Activated CD8-positive, alpha-beta T cell treated with anti-CD3 and anti-CD28 coated beads, Interleukin-2, amount 10 ng/mL, durations not matched to agents 7 days and 5 days (primary cell): ENCODE results near the gene SMIM12. TPM values are rescaled to one million over a fixed set of nuclear protein-coding genes. Genes with fewer than 3 reads are reported as not detected.

Source experiments
- ATAC-seq: fragments of 150-1000 bp; cut with Tn5 transposase; one replicate; pipeline ENCODE4 v1.10.0; 2021; ENCODE audit warnings: moderate library complexity
- CTCF ChIA-PET: fragments of 350-600 bp; sonication (Branson Sonifier 250); formaldehyde crosslinking; loops from one replicate; lab custom pipeline; 2021; ENCODE audit warnings: antibody characterized with exemption; lab: Charles Lee
- POLR2A ChIA-PET: fragments of 350-600 bp; sonication (Branson Sonifier 250); formaldehyde crosslinking; loops from one replicate; lab custom pipeline; 2021; ENCODE audit warnings: antibody characterized with exemption; lab: Charles Lee
- DNase-seq: peaks from one replicate; pipeline ENCODE4 v3.0.0-alpha.2; 2020
- H3K27ac Mint-ChIP-seq: one replicate; pipeline ENCODE4 v1.8.0; 2021; ENCODE audit warnings: mild to moderate bottlenecking, mixed read lengths
- H3K27me3 Mint-ChIP-seq: one replicate; pipeline ENCODE4 v1.8.0; 2021; ENCODE audit warnings: low read depth, mixed read lengths
- H3K36me3 Mint-ChIP-seq: one replicate; pipeline ENCODE4 v1.8.0; 2021; ENCODE audit warnings: low read depth, mixed read lengths
- H3K4me1 Mint-ChIP-seq: one replicate; pipeline ENCODE4 v1.8.0; 2021; ENCODE audit warnings: low read depth, mixed read lengths
- H3K4me3 Mint-ChIP-seq: one replicate; pipeline ENCODE4 v1.8.0; 2021; ENCODE audit warnings: mild to moderate bottlenecking, mixed read lengths
- H3K9me3 Mint-ChIP-seq: one replicate; pipeline ENCODE4 v1.8.0; 2022; ENCODE audit warnings: mixed read lengths; ENCODE audit not compliant: insufficient read depth
- total RNA-seq, 2 experiments: library from RNA; stranded (reverse); gene quantifications; one replicate each; pipeline ENCODE4 v1.2.3, GENCODE V29; 2021

Gene SMIM12, protein sequence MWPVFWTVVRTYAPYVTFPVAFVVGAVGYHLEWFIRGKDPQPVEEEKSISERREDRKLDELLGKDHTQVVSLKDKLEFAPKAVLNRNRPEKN
- total RNA-seq: 10 to 100 TPM; 50.4 to 52.2 TPM

DNA sequence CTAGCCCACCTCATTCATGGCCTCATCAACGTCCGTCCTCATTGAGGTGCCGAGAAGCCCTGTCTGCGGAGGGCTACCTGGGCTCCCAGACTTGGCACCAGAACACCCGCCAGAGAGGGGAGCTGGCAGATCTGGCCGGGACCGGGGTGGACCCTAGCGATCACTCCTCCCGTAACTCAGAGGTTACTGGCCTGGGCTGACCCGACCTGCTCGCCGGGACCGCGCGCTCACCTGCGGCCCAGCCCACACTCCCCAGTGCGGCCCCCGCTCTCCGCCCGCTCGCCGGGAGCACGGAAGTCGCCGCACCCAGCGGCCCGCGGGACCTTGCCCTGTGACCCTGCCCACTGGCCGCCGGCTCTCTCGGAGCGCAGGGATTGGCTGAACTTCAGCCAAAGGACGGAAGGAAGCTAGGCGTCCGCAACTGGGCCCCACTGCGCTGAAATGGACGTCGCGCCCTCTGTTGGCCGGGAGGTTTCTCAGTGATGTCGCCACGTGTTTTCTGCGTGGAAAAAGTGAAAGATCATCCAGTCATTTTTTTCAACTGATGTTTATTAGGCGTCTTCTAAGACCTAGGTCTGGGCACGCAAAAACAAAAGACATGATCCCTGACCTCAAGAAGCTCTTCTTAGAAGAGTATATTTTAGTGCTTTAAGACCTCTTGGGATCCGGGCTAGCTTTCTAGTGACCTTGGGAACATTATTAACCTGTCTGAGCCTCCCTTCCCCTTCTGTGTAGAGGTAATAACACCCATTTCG, at the start of gene SMIM12:
Gene SMIM12 (minus strand): TSS at position 304 of the 755 bp plus-strand sequence. CDS start 3,772 bp downstream, outside the sequence.
- Mint-ChIP-seq H3K9me3 (no peaks in the 10 kb centered on the region), H3K4me3 (peak within 1 kb of the TSS; percentile 99), H3K4me1 (peaks cover 60% of the 10 kb centered on the region), H3K27ac (peak within 1 kb of the TSS; percentile 96), H3K27me3 (no peaks in the 10 kb centered on the region), H3K36me3 (peaks cover 15% of the 10 kb centered on the region)
- DNase-seq (peak; percentile 92), ATAC-seq (peak; percentile 96)
- ChIA-PET CTCF (interaction anchor here (0.9 to 1.5 kb wide), 5 partner anchors 9 to 171 kb away, joined by 3 to 8 read pairs (median 4); no protein-coding TSS in a partner anchor), POLR2A (interaction anchor here (0.7 to 2.2 kb wide), 4 partner anchors 9 to 172 kb away, joined by 3 to 14 read pairs (median 4); partner anchors contain the start of genes TMEM35B and ZMYM6)

DNA sequence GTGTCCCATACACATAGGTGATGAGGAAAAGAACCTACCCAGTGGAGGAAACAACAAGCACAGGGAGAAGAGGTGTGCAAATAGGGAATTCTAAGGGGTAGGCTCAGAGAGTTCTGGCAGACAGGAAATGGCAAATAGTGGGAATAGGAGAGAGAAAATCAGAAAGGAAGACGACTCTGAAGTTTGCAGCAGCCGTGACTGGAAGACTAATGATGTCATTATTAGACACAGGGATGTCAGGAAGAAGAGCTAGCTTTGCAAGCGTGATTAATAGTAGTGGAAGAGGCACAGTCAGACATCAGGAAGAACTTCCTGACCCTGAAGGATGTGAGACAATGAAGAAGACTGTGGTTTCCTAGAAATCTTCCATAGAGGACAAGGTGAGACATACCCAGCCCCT, 48.8 kb upstream of the SMIM12 start:
- H3K27ac Mint-ChIP-seq: no peak overlapping the region

DNA sequence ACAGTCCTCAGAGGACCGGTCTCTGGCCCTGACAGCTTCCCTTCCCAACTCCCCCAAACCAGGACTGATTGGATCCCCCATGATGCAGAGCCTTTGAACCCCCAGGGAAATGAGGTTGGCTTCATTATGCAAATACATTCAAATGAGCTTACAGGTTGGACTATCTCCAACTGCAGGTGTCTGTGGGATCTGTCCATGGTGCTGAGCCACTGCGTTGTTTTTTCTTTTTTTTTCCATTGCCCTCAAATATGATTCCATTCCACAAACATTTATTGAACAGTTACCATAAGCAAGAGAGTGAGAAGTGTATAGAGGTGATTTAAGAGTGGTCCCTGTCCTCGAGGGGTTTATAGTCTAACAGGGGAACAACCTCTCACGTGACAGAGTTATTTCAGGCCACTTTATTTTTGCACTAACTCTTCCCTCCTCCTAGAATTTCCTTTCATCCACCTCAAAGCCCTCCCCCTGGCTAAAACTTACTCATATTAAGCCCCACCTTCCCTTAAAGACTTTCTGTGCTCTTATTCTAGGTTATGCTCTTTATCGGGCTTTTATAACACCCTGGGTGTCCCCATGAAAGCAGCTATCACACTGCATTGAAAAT, 48.0 kb upstream of the SMIM12 start:
- no peaks in the 10 kb centered on the region for H3K27me3 Mint-ChIP-seq
- no peak overlapping the region for H3K27ac Mint-ChIP-seq
- H3K36me3 Mint-ChIP-seq: no peaks in the 10 kb centered on the region
- ChIA-PET CTCF (interaction anchor here (0.9 kb wide), 1 partner anchor 19 kb away, joined by 3 read pairs; no protein-coding TSS in a partner anchor), POLR2A (interaction anchor here (0.7 kb wide), 1 partner anchor 31 kb away, joined by 4 read pairs; no protein-coding TSS in a partner anchor)
- no peak for ATAC-seq
- DNase-seq: no peak
- H3K9me3 Mint-ChIP-seq: no peaks in the 10 kb centered on the region
- H3K4me1 Mint-ChIP-seq: no peaks in the 10 kb centered on the region
- H3K4me3 Mint-ChIP-seq: no peak overlapping the region

More for the DNA sequence above, 48.8 kb upstream of the SMIM12 start:
- H3K9me3 Mint-ChIP-seq: no peaks in the 10 kb centered on the region
- no peaks in the 10 kb centered on the region for H3K4me1 Mint-ChIP-seq
- CTCF ChIA-PET: no interaction called here
- H3K27me3 Mint-ChIP-seq: no peaks in the 10 kb centered on the region
- DNase-seq (no peak), ATAC-seq (no peak)
- no peaks in the 10 kb centered on the region for H3K36me3 Mint-ChIP-seq
- H3K4me3 Mint-ChIP-seq: no peak overlapping the region
- POLR2A ChIA-PET: no interaction called here

DNA sequence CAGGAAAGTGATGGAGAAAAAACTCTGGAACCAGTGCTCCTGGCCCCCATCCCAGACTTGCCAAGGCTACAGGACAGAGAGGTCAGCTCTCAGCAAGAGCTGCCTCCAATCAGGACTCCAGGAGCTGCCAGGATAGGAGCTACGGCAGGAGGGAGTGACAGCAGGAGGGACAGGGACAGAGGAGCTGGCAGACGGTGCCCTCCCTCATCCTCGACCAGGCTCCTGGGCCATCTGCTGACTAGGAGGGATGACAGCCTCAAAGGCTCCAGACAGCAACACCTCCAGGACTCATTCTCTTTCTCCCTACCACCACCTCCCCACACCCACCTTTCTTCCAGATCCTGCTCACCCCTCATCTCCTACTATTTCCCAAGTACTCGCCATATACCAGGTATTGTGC, 47.2 kb upstream of the SMIM12 start:
- POLR2A ChIA-PET: interaction anchor here (0.7 kb wide), 1 partner anchor 32 kb away, joined by 4 read pairs; no protein-coding TSS in a partner anchor
- CTCF ChIA-PET: no interaction called here

DNA sequence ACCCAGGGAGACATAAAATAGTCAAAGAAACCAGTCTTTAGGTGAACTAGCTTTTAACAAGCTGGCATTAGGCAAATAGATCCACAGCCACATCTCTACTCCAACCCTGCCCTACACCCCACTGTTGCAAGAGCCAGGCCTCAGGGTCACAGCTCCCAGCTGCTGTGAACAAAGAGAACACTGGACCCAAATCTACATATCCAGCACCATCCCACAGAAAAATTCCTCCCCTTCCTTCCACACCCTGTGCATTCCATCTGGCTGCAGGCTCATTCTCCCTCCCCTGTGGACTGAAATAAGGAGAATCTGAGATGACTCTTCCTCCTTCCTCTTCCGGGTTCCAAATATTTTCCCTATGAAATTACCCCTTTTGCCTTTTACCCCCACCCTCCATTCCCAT, 46.7 kb upstream of the SMIM12 start:
- DNase-seq: no peak
- Mint-ChIP-seq H3K4me3 (no peak overlapping the region), H3K27ac (no peak overlapping the region), H3K36me3 (no peaks in the 10 kb centered on the region), H3K27me3 (peaks cover 6% of the 10 kb centered on the region), H3K9me3 (no peaks in the 10 kb centered on the region), H3K4me1 (no peaks in the 10 kb centered on the region)
- no peak for ATAC-seq
- CTCF ChIA-PET: no interaction called here
- POLR2A ChIA-PET: no interaction called here

More for the DNA sequence above, 47.2 kb upstream of the SMIM12 start:
- DNase-seq (no peak), ATAC-seq (no peak)
- H3K4me3 Mint-ChIP-seq: no peak overlapping the region
- no peak overlapping the region for H3K27ac Mint-ChIP-seq
- H3K9me3 Mint-ChIP-seq: no peaks in the 10 kb centered on the region
- H3K27me3 Mint-ChIP-seq: peaks cover 3% of the 10 kb centered on the region
- no peaks in the 10 kb centered on the region for H3K36me3 Mint-ChIP-seq
- H3K4me1 Mint-ChIP-seq: no peaks in the 10 kb centered on the region

DNA sequence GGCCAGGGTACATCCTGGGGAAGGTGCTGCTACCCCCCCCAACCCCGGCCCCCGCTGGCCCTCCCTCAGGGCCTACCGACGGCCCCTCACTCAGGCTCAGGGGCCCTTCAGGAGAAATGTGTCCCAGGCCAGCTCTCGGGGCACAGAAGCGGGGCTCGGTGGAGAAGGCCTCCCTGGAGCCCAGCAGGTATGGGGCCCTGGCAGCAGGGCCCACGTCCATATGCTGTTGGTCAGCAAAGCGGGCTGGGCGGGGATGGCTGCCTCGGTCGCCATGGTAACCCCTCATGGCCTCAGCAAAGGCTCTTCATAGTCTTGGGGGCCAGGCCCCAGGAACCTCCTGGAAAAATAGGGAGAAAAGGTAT, 45.5 kb upstream of the SMIM12 start:
- ChIA-PET POLR2A (no interaction called here), CTCF (no interaction called here)
- no peak for ATAC-seq
- no peak for DNase-seq
- no peaks in the 10 kb centered on the region for H3K4me1 Mint-ChIP-seq
- peaks cover 9% of the 10 kb centered on the region for H3K27me3 Mint-ChIP-seq
- no peaks in the 10 kb centered on the region for H3K9me3 Mint-ChIP-seq
- no peaks in the 10 kb centered on the region for H3K36me3 Mint-ChIP-seq
- no peak overlapping the region for H3K4me3 Mint-ChIP-seq
- H3K27ac Mint-ChIP-seq: no peak overlapping the region

DNA sequence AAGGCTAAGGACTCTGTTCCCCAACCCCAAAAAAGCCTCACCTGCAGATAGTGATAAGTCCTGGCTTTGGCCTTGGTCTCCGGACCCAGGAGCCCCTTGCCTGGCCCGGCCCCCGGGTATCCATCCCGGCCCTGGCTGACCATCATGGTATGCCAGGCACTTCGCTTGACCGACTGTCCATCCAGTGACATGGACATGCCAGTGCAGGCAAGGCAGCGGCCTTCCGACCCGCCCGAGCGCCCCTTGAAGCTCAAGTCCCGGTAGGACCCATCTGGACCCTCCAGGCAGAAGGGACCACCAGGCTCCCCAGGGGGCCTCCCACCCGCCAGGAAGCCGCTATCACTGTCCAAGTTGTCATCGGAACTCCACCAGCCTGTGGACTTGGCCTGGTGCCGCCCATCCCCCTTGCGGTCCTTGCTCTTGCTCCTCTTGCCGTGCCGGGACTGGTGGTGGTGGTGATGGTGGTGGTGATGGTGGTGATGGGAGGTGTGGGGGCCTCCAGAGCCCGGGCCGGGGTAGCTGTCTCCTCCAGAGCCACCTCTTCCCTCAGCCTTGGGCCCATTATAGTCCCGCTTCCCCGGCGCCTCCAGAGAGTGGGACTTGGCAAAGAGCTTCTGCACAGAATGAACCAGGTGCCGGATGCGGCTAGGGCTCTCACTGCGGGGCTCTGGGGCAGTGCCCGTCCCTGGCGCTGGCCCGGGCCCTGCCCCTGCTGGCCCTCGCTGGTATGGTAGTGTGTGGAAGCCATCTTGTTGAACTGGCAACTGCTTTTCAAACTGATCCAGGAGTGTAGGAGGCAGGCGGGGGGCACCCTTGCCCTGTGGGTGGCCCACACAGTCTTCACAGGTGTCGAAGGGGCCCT, 44.9 kb upstream of the SMIM12 start:
- ATAC-seq (no peak), DNase-seq (no peak)
- no peaks in the 10 kb centered on the region for H3K36me3 Mint-ChIP-seq
- H3K4me3 Mint-ChIP-seq: no peak overlapping the region
- H3K9me3 Mint-ChIP-seq: no peaks in the 10 kb centered on the region
- H3K27me3 Mint-ChIP-seq: peaks cover 9% of the 10 kb centered on the region
- CTCF ChIA-PET: no interaction called here
- no peak overlapping the region for H3K27ac Mint-ChIP-seq
- H3K4me1 Mint-ChIP-seq: no peaks in the 10 kb centered on the region
- POLR2A ChIA-PET: no interaction called here

DNA sequence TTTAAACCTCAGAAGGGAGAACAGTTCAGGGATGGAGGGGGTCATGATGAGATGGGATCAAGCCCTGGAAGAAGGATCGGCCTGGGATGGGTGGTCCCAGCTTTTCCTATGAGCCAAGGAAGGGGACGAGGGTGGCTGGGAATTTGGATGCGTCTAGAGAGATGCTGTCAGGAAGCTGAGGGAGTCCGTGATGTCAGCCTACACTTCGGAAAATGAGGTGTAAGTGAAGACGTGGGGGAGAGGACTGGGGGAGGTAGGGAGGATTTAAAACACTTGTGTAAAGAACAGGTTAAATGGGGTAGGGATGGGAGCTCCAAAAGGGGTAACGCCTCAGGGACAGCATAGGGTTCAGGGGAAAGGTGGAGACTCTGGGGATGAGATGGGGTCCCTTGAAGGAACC, 42.4 kb upstream of the SMIM12 start:
- Mint-ChIP-seq H3K4me3 (no peak overlapping the region), H3K4me1 (no peaks in the 10 kb centered on the region), H3K27ac (no peak overlapping the region), H3K27me3 (peaks cover 12% of the 10 kb centered on the region), H3K9me3 (no peaks in the 10 kb centered on the region), H3K36me3 (no peaks in the 10 kb centered on the region)
- ChIA-PET CTCF (no interaction called here), POLR2A (no interaction called here)
- no peak for ATAC-seq
- DNase-seq: no peak

DNA sequence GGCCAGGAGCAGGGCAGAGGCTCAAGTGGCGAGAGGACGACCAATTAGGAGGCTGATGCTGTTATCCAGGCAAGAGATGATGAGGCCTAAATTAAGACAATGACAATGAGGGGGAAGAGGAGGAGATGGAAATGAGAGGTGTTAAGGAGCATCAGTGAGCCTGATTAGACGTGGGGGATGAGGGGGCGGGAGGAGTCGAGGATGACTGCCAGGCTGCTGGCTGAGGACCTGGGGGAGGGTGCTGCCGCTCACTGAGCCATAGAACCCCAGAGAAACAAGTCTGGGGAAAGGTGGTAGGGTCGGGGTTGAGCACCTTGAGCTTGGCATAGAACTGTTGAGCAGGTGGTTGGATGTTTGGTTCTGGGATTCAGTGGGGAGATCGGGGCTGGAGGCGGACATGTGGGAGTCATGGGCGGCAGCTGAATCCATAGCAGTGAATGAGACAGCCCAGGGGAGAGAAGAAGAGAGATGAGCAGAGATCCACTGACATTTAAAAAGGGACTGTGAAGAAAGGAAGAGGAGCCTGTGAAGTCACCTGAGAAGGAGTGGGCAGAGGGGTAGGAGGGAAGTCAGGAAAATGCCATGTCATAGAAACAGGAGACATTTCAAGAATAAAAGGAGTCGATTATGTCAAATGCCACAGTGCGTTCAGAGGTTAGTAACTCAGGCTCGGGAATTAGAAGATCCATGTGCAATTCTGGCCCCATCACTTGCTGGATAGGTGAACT, 41.4 kb upstream of the SMIM12 start:
- Mint-ChIP-seq H3K9me3 (no peaks in the 10 kb centered on the region), H3K36me3 (no peaks in the 10 kb centered on the region), H3K27me3 (peaks cover 12% of the 10 kb centered on the region), H3K27ac (no peak overlapping the region), H3K4me3 (no peak overlapping the region), H3K4me1 (no peaks in the 10 kb centered on the region)
- CTCF ChIA-PET: no interaction called here
- no peak for DNase-seq
- POLR2A ChIA-PET: no interaction called here
- ATAC-seq: no peak

DNA sequence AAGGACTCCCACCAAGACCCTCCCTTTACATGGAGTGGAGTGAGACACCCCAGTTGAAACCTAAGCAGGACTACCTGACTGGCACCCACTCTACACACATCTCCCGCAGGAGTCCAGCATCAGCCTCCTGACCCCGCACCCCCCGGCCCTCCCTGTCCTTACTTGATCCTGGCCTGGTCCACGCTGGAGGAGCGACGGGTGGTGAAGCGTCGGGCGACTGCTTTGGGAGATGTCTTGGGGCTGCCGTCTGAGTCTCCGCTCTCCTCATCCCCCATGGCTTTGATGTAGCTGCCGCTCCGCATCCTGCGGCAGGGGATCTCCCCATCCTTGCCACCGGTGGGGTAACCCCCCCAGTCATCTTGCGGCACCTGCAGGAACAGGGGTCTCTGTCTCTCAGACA, 40.4 kb upstream of the SMIM12 start:
- Mint-ChIP-seq H3K36me3 (no peaks in the 10 kb centered on the region), H3K27me3 (peaks cover 12% of the 10 kb centered on the region), H3K27ac (no peak overlapping the region), H3K4me3 (no peak overlapping the region), H3K9me3 (no peaks in the 10 kb centered on the region), H3K4me1 (no peaks in the 10 kb centered on the region)
- POLR2A ChIA-PET: no interaction called here
- DNase-seq (no peak), ATAC-seq (no peak)
- CTCF ChIA-PET: no interaction called here

DNA sequence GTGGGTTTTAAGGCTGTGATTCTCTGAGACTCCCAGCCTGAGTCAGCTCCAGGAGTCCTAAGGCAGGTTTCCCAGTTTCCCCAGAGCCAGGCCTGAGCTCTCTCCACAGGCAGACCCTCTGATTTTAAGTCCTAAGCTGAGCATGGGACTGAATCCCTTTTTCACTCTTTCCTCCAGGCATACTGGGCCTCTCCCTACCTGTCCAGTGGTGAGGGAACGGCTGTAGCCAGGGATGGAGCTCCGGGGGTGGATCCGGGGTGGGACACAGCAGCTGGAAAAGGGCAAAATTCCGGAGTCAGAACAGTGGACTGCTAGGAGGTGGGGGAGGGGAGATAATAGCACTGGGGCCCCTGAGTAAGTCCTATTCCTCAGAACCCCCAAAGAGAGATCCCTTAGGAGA, 39.9 kb upstream of the SMIM12 start:
- DNase-seq (no peak), ATAC-seq (no peak)
- Mint-ChIP-seq H3K36me3 (no peaks in the 10 kb centered on the region), H3K9me3 (no peaks in the 10 kb centered on the region), H3K27ac (no peak overlapping the region), H3K4me3 (no peak overlapping the region), H3K27me3 (peaks cover 12% of the 10 kb centered on the region), H3K4me1 (no peaks in the 10 kb centered on the region)
- ChIA-PET CTCF (no interaction called here), POLR2A (no interaction called here)
